CD14-positive monocyte (primary cell): Measurements from ENCODE around the gene TRDN. TPM values are rescaled to one million over a fixed set of nuclear protein-coding genes. Genes with fewer than 3 reads are reported as not detected.

Experiments used
- DNase-seq, 3 donors: peaks; one replicate each; pipeline ENCODE4 v3.0.0-alpha.2; 2011 to 2022
- H2AFZ ChIP-seq: 2 replicates; pipeline ENCODE4 v1.6.0; 2012; ENCODE audit warnings: mild to moderate bottlenecking, low read depth, low read length, inconsistent platforms; ENCODE audit not compliant: insufficient read depth, poor library complexity, severe bottlenecking
- H3K27ac ChIP-seq, 2 donors: 1 replicate in 1 of 2; 2 replicates in 1 of 2; pipeline ENCODE4 v1.5.1; 2012 to 2013; ENCODE audit warnings: low read length in 2 of 2, control low read depth in 1 of 2, inconsistent platforms in 1 of 2, low read depth in 1 of 2, mild to moderate bottlenecking in 1 of 2
- H3K27me3 ChIP-seq, 2 donors: one replicate each; pipeline versions ENCODE4 v1.6.0 to v1.6.1; 2011 to 2013; ENCODE audit warnings: low read length in 2 of 2; ENCODE audit not compliant: control insufficient read depth in 2 of 2, insufficient read depth in 2 of 2
- H3K36me3 ChIP-seq, 2 donors: replicated peaks in 1 of 2; 1 replicate in 1 of 2; 2 replicates in 1 of 2; pipeline versions ENCODE4 v1.5.1 to v1.6.1; 2012 to 2013; ENCODE audit warnings: low read length in 2 of 2, control low read depth in 1 of 2, inconsistent platforms in 1 of 2, mild to moderate bottlenecking in 1 of 2; ENCODE audit not compliant: insufficient read depth in 2 of 2, control insufficient read depth in 1 of 2
- H3K4me1 ChIP-seq, 2 donors: 1 replicate in 1 of 2; 2 replicates in 1 of 2; pipeline versions ENCODE4 v1.5.1 to v1.6.1; 2012 to 2013; ENCODE audit warnings: low read length in 2 of 2, control low read depth in 1 of 2, inconsistent platforms in 1 of 2, mild to moderate bottlenecking in 1 of 2, moderate library complexity in 1 of 2; ENCODE audit not compliant: insufficient read depth in 2 of 2, control insufficient read depth in 1 of 2
- H3K4me2 ChIP-seq: replicated peaks from 2 replicates; pipeline ENCODE3; 2012; ENCODE audit warnings: low read length, moderate library complexity, mild to moderate bottlenecking; ENCODE audit not compliant: poor library complexity, severe bottlenecking; ENCODE audit errors: extremely low read depth
- H3K4me3 ChIP-seq, 3 experiments: fragments of 200-600 bp in 1 of 3; sonication (generic) in 1 of 3; replicated peaks in 1 of 3; 1 replicate in 2 of 3; 2 replicates in 1 of 3; pipeline ENCODE4 v1.5.1; 2011 to 2013; ENCODE audit warnings: low read length in 3 of 3, mild to moderate bottlenecking in 3 of 3, control low read depth in 2 of 3, low read depth in 2 of 3, inconsistent platforms in 1 of 3, moderate library complexity in 1 of 3
- H3K79me2 ChIP-seq: 2 replicates; pipeline ENCODE4 v1.6.0; 2012; ENCODE audit warnings: mild to moderate bottlenecking, control low read depth, inconsistent platforms, low read length, moderate library complexity; ENCODE audit not compliant: insufficient read depth
- H3K9ac ChIP-seq: 2 replicates; pipeline ENCODE4 v1.6.0; 2017; ENCODE audit warnings: low read length, mild to moderate bottlenecking; ENCODE audit not compliant: insufficient read depth, poor library complexity, severe bottlenecking
- H3K9me3 ChIP-seq, 2 donors: replicated peaks in 1 of 2; 1 replicate in 1 of 2; 2 replicates in 1 of 2; pipeline versions ENCODE4 v1.5.1 to v1.6.1; 2012 to 2013; ENCODE audit warnings: low read length in 2 of 2, control low read depth in 1 of 2; ENCODE audit not compliant: control insufficient read depth in 1 of 2, insufficient read depth in 1 of 2
- H4K20me1 ChIP-seq: 2 replicates; pipeline ENCODE4 v1.6.0; 2012; ENCODE audit warnings: mild to moderate bottlenecking, low read length, control low read depth, moderate library complexity; ENCODE audit not compliant: insufficient read depth
- H3K27ac Mint-ChIP-seq, 7 donors: one replicate each; pipeline ENCODE4 v1.8.0; 2020; ENCODE audit warnings: mild to moderate bottlenecking in 7 of 7, mixed read lengths in 7 of 7, moderate library complexity in 6 of 7, inconsistent platforms in 2 of 7
- H3K27me3 Mint-ChIP-seq, 3 donors: one replicate each; pipeline ENCODE4 v1.8.0; 2021 to 2022; ENCODE audit warnings: low read depth in 3 of 3, mild to moderate bottlenecking in 3 of 3, mixed read lengths in 3 of 3, moderate library complexity in 3 of 3, inconsistent platforms in 1 of 3
- H3K36me3 Mint-ChIP-seq, 2 donors: one replicate each; pipeline ENCODE4 v1.8.0; 2020; ENCODE audit warnings: mixed read lengths in 2 of 2, inconsistent platforms in 1 of 2, mild to moderate bottlenecking in 1 of 2
- H3K4me1 Mint-ChIP-seq: one replicate; pipeline ENCODE4 v1.8.0; 2020; ENCODE audit warnings: mild to moderate bottlenecking, mixed read lengths
- H3K4me3 Mint-ChIP-seq, 2 donors: one replicate each; pipeline ENCODE4 v1.8.0; 2020; ENCODE audit warnings: mild to moderate bottlenecking in 2 of 2, mixed read lengths in 2 of 2, moderate library complexity in 1 of 2
- H3K9me3 Mint-ChIP-seq, 7 donors: one replicate each; pipeline ENCODE4 v1.8.0; 2020 to 2022; ENCODE audit warnings: mixed read lengths in 7 of 7, mild to moderate bottlenecking in 6 of 7, moderate library complexity in 6 of 7, inconsistent platforms in 2 of 7
- WGBS: methylation state at CpG from one replicate; pipeline ENCODE4 v1.1.5; 2013; ENCODE audit warnings: missing lambda C conversion rate; ENCODE audit not compliant: insufficient coverage; 5-methylcytosine and 5-hydroxymethylcytosine counted together
- intact Hi-C, 2 donors: fragments of 100-400 bp; cut with micrococcal nuclease; formaldehyde crosslinking; loops; one replicate each; pipeline versions ENCODE4 v1.15.0 to v1.15.1; 2023
- polyA plus RNA-seq, 3 donors: library from polyadenylated mRNA; depleted of rRNA in 1 of 3; unstranded in 2 of 3; stranded (reverse) in 1 of 3; fragments of 300-500 nt in 2 of 3; fragments of >200 nt in 1 of 3; fragmentation: Illumina TruSeq in 2 of 3; gene quantifications; 1 replicate in 2 of 3; 2 replicates in 1 of 3; pipeline ENCODE4 v1.2.3, GENCODE V29; 2012 to 2021
- TF ChIP-seq, protein P1 (sequence below): fragments of 200-600 bp; IDR thresholded peaks from one replicate; pipeline ENCODE4 v1.8.0; 2022; ENCODE audit warnings: antibody characterized with exemption, mild to moderate bottlenecking

Gene TRDN
- polyA plus RNA-seq, 3 donors, result not detected

DNA sequence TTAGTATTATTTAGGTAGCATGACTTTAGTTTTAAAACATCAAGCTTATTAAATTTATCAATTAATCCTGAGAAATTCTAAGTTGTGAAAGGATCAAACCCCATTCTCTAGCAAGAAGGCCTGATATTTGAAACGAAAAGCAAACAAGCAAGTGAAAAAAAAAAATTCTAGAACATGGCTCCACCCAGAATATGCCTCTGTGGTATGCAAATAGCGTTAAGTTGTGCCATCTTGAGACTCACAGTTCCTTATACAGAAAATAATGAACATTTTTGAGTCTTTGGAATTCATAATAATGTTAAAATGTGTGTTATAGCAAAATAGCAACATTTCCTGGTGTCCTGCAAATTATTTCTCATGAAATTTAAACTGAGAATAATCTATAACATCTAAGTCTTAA, 42.0 kb downstream of the TRDN start:
- Mint-ChIP-seq H3K27me3 (no peaks in the 10 kb centered on the region), H3K4me1 (no peaks in the 10 kb centered on the region), H3K9me3 (no peaks in the 10 kb centered on the region), H3K27ac (no peak overlapping the region), H3K4me3 (no peak overlapping the region), H3K36me3 (no peaks in the 10 kb centered on the region)
- Histone ChIP-seq H2AFZ (no peak overlapping the region), H3K4me1 (no peaks in the 10 kb centered on the region), H3K36me3 (no peaks in the 10 kb centered on the region), H3K9me3 (no peaks in the 10 kb centered on the region), H3K4me2 (no peak overlapping the region), H3K79me2 (no peaks in the 10 kb centered on the region), H3K4me3 (no peak overlapping the region), H3K27me3 (no peaks in the 10 kb centered on the region), H4K20me1 (no peaks in the 10 kb centered on the region), H3K27ac (no peak overlapping the region), H3K9ac (no peak overlapping the region)
- no peak for DNase-seq
- whole genome bisulfite sequencing, result no CpG with 5 or more reads among the region's 2 CpGs
- TF ChIP-seq, protein P1, sequence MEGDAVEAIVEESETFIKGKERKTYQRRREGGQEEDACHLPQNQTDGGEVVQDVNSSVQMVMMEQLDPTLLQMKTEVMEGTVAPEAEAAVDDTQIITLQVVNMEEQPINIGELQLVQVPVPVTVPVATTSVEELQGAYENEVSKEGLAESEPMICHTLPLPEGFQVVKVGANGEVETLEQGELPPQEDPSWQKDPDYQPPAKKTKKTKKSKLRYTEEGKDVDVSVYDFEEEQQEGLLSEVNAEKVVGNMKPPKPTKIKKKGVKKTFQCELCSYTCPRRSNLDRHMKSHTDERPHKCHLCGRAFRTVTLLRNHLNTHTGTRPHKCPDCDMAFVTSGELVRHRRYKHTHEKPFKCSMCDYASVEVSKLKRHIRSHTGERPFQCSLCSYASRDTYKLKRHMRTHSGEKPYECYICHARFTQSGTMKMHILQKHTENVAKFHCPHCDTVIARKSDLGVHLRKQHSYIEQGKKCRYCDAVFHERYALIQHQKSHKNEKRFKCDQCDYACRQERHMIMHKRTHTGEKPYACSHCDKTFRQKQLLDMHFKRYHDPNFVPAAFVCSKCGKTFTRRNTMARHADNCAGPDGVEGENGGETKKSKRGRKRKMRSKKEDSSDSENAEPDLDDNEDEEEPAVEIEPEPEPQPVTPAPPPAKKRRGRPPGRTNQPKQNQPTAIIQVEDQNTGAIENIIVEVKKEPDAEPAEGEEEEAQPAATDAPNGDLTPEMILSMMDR, result no peak
- intact Hi-C loops, result no loop called here

DNA sequence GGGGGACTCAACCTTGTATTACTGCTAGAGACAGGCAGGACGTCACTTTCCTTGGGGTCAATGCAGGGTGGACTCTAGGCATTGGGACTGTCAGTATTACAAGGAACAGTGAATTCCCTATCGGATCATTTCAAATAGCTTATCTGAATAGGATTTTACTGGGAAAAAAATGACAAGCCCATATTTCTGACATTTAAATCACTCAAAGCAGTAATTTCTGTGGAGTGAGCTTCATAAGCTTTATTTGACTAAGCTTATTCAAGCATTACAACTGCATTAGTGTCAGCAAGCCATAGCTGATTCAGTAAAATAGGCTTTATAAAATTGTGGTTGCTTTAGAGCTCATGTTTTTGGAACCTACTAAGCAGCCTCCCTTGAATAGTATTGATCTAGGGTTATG, 44.3 kb downstream of the TRDN start:
- Mint-ChIP-seq H3K36me3 (no peaks in the 10 kb centered on the region), H3K9me3 (peaks cover 0 to 1% (median under 1%) of the 10 kb centered on the region in 7 donors), H3K4me1 (no peaks in the 10 kb centered on the region), H3K27me3 (no peaks in the 10 kb centered on the region), H3K27ac (no peak overlapping the region), H3K4me3 (no peak overlapping the region)
- Histone ChIP-seq H3K4me3 (no peak overlapping the region), H3K27ac (no peak overlapping the region), H3K27me3 (no peaks in the 10 kb centered on the region), H3K4me2 (no peak overlapping the region), H3K9me3 (no peaks in the 10 kb centered on the region), H4K20me1 (no peaks in the 10 kb centered on the region), H3K9ac (no peak overlapping the region), H2AFZ (no peak overlapping the region), H3K4me1 (no peaks in the 10 kb centered on the region), H3K79me2 (no peaks in the 10 kb centered on the region), H3K36me3 (no peaks in the 10 kb centered on the region)
- intact Hi-C loops, result no loop called here
- TF ChIP-seq, protein P1, result no peak
- 86% methylated on average over 1 of the region's 2 CpGs for WGBS
- DNase-seq, result no peak
